Activated CD4-positive, CD25-positive, alpha-beta regulatory T cell treated with anti-CD3 and anti-CD28 coated beads, Interleukin-2, amount 50 U/mL, for 72 hours (primary cell): Measurements from ENCODE around the gene LIN7A.
"Not testable (repeated sequence)": the region's sequence is repeated elsewhere in the genome, so short reads cannot be mapped to it uniquely, and the experiment has no call there.

Experiments
- DNase-seq: peaks from one replicate; pipeline ENCODE4 v3.0.0; 2021

The LIN7A gene

GRCh38 chr12:80802652-80803400 lies 134.9 kb downstream of the LIN7A start:
- DNase-seq = no peak

GRCh38 chr12:80798281-80798680 lies 139.5 kb downstream of the LIN7A start:
- no peak for DNase-seq

DNA sequence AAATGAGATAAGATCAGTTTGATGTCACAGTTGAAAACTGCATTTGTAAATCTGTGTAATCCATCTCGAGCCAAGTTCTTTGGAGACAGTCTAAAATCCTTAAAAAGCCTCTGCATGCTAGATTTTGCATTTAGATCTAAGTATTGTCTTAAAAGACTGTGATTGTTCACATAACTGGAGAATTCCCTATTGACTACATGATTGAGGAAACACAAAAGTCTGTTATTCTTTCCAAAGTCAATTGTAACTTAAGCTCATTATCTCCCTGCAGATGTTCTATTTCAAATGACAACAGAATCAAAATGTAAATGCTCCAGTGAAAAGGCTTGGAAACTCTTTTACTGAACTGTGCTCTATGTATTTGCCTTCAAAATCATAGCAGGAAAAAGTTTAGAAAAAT lies 143.2 kb downstream of the LIN7A start:
- DNase-seq = no peak

DNA sequence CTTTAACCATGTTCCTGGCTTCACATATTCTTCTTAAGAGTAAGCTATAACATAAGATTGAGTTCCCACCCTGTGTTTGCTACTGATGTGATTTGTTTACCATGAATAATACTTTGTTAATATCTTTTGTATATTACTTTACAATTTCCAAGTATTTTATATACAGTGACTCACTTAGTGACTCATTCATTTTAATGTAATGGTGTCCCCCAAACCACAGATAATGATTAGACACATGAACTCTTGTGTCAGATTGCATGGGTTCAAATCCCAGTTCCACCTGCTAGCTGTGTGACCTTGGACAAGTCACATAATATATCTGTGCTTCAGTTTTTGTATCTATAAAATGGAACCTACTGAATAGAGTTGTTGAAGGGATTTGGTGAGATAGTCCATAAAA lies 144.9 kb downstream of the LIN7A start:
- no peak for DNase-seq

GRCh38 chr12:80791863-80792262 lies 145.9 kb downstream of the LIN7A start:
- DNase-seq = no peak

- DNase-seq = not testable (repeated sequence)
These were observed 149.3 kb downstream of the LIN7A start for GRCh38 chr12:80788407-80788806.

GRCh38 chr12:80782963-80783470 lies 154.7 kb downstream of the LIN7A start:
- not testable (repeated sequence) for DNase-seq

DNA sequence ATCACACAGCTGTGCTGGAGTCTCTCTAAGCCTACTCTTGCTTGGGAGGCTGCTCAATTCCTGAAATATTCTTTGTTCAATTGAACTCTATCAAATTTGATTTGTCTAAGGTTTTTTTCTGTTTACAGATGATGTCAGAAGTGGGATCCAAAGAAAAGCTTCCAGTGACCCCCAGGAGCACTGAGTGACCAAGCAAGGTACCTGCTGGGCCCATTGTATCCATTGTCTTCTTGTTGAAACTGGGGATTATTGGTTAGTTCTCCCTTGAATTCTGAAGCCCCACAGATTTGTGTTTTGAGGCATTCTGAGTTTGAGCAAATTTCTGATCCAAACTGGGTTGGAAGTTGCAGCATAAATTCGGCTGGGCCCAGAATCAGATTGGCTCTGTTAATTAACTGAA lies 156.4 kb downstream of the LIN7A start:
- DNase-seq = no peak

GRCh38 chr12:80780746-80781145 lies 157.0 kb downstream of the LIN7A start:
- DNase-seq = no peak

GRCh38 chr12:80778005-80778541 lies 159.7 kb downstream of the LIN7A start:
- DNase-seq = no peak

DNA sequence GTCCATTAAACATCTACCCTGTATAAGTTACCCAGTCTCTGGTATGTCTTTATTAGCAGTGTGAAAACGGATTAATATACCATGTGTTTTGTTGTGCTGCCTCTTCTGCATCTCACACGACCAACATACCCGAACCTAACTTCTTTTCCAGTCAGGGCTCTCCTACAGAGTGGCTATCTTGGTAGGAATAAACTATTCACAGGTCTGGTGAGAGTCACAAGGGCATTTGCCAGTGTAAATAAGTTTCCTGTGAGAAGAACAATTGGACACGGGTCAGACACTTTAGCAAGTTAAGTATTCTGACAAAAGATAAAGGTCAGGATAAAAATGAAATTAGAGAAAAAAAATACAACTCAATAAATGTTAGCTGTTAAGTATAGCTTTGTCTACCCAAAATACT lies 160.1 kb downstream of the LIN7A start:
- DNase-seq = no peak

GRCh38 chr12:80776706-80777105 lies 161.0 kb downstream of the LIN7A start:
- no peak for DNase-seq

DNA sequence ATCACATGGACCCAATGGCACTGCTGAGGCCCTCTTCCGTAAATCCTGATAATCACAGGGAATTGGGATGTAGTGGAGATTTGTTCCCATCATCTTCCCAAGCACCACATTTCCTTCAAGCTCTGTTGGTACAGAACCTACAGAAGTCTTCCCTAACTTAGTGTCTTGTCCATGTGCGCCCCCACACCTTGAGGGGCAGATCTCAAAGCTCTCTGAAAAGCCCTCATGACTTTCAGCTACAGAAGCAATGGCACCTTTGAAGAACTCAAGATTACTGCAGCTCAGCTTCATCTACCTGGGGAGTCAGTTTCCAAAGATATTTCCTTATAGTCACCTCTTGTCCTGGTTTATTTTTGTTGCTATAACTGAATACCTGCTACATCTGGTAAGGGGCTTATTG lies 166.8 kb downstream of the LIN7A start:
- no peak for DNase-seq

DNA sequence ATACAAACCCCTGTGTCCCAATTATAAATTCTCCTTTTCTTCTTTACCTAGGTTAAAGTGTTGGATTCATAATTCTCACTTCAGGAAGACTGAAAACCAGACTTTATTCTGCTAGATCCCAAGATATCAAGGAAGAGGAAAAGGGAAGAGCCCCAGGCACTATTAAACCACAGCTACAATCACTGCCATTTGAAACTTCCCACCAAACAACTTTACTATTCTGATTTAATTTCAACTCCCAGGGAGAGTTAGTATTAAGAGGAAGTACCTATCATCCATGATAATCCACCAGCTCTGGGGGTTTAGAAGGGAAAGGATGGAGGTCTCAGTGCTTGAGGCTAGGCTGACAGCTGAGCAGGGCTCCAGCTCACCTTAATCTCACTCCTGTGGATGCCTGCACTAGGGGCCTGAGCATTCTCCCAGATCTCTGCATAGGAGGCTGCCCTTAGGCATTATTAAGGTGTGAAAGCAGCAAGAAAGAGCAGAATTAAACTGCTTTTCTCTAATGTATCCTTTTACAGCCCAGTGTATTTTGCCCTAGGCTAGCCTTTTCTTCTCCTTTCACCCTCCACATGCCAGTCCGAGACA lies 168.1 kb downstream of the LIN7A start:
- no peak for DNase-seq

- no peak for DNase-seq
These were observed 170.8 kb downstream of the LIN7A start for GRCh38 chr12:80766897-80767296.

- DNase-seq = no peak
These were observed 171.5 kb downstream of the LIN7A start for GRCh38 chr12:80766210-80766609.

DNA sequence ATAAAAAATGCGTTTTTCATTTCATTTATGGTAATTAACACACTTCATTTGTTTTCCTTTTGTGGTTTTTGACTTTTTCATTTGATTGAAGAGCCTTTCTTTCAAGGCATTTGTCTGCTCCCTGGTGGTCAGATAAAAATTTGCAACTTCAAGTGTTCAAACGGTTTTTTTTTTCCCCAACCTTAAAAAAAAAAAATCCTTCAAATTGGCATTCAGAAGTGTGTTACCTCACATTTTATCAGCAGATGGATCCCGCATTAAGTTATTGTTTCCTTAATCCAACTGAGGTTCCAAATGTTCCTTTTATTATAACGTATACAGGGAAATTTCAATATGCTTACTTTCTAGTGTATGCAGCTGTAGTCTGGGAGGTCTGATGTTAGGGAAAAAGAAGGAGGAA lies 173.9 kb downstream of the LIN7A start:
- no peak for DNase-seq

DNA sequence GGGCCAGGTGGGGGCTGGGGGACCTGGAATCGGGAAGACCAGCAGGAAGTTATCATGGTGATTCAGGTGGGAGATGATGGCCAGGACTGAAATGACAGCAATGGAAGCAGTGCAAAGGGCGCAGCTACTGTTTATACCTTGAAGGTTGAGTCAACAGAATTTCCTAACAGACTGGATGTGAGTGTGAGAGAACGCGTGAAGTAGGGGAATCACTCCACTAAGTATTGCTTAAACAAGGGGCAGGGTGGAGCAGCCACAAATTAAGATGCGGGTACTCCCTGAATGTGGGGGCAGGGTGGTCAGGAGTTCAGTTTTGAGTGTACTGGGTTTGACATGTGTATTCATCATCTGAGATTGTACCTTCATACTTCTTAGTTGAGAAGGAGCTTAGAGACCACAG lies 175.9 kb downstream of the LIN7A start:
- no peak for DNase-seq

DNA sequence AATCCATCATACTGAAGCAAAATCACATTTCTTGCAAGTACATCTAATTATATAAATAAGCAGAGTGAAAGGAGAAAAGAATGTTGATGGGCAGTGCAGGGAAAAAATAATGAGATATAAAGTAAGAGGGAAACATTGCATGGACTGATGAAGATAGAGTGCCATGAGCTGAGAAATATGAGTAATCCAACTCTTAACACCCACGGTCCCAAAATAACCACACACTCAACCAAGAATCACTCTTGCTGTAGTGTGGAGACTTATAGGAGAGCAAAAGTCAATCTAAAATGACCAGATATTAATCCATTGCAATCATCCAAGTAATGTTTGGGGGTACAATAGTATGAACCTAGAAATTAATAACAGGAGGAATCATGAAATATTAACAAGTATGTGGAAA lies 180.9 kb downstream of the LIN7A start:
- no peak for DNase-seq

- DNase-seq = no peak
These were observed 183.5 kb downstream of the LIN7A start for GRCh38 chr12:80754274-80754673.

DNA sequence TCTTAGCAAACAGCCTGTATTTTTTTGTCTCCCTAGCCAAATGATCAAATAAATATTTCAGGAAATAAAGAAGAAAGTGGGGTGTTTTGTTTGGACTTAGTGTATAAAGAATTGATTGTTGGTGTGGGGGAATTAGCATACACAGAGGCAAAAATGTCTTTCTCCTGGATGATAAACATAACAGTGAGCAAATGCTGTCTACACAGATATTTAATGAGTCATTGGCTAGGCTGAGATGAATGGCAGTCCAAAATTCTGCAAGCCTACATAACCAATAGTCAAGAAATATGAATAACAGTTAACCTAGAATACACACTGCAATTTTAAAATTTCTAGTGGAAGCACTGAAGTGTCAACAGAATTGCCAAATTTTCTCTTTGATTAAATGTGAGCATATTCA lies 185.3 kb downstream of the LIN7A start:
- DNase-seq = no peak

DNA sequence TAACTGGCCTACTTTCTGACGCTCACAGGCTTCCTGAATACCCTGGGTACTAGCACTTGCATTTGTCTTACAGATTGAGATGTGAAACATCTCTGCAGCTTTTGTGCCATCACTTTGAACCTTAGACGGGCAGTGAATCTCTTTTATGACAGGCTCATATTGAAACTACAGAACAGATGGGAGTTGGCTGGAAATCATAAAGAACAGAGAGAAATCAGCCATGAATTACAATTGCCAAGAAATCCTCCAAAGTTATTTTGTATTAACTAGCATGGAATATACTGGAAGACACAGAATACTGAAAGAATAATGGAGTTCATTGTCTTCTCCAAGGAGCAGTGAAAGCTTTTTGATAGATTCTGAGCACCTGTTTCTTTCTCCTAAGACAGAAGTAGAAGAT lies 188.3 kb downstream of the LIN7A start:
- no peak for DNase-seq

DNA sequence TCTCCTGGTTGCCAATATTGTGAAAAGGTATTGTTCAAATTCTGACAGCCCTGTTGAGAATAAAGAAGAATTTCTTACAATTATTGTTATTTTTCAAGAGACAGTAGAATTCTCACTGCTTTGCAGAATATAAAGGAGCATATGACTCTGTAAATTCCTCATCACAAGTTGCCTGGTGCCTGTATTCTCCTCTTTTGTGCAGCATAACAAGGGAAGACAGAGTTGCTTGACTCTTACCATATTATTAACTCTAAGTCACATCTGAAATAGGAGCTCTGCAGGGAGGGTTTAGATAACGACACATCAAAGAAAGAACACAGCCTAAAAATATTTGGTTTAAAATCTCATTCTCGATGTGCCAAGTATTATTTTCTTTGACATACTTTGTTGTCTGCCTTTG lies 189.9 kb downstream of the LIN7A start:
- no peak for DNase-seq

DNA sequence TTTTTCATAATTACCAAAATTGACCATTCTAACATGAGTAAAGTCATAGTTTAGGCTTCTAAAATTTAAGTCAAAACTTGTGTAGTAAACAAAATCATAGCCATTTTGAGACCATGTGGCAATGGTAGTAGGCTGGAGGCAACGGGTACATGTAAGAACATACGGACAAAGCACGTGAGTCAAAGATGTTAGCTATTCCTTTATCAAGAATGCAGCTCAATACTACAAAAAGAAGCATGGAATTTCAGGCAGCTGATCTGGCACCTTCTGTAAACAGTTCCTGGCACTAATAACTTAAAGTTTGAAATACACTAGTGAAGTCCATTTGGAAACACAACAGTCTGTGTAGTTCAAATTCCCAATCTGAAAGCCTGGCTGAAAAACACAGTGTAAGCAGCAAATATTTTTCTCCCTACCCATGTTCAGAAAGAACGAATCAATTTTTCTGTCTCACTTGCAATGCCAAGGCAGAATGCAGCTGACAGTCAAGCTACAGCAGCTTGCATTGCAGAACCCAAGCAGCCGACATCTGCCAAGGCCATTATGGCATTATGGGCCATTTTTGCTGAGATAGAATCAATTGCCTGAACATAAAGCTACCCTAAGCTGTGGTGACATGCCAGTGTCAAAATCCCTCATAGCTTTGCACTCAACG lies 191.8 kb downstream of the LIN7A start:
- DNase-seq = no peak
